Measurements from ENCODE around the gene PPM1D. TPM values are rescaled to one million over a fixed set of nuclear protein-coding genes. Genes with fewer than 3 reads are reported as not detected.

PPM1D gene
- total and polyA plus RNA-seq, 5 donors: 3.3 to 10.0 (median 8.6) TPM

DNA sequence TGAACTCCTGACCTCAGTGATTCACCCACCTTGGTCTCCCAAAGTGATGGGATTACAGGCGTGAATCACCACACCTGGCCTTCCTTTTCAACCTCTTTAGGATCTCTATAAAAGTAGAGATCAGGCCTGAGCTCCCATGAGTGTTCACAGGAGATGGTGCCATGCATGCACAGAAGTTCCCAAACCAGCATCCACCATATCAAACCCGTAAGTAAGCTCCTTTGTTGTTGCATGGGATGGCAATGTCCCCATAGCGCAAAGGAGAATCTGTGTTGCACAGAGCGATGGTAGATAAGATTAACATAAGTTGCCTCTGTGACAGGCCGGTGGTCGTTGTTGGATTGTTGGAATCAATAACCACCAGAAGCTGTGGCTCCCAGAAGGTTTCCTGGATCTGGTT, 34.8 kb upstream of the PPM1D start:
- Histone ChIP-seq H3K27me3 (ENCODE audit: control insufficient read depth, insufficient read depth) (no peaks in the 10 kb centered on the region), H3K27ac (ENCODE audit: low read length) (no peak overlapping the region), H3K9me3 (ENCODE audit: control insufficient read depth, low read length) (no peaks in the 10 kb centered on the region), H3K4me1 (ENCODE audit: control insufficient read depth, insufficient read depth, low read length) (peaks cover under 1% of the 10 kb centered on the region), H3K4me3 (ENCODE audit: low read length) (no peak overlapping the region)
- intact Hi-C loops (cut with DNase I): loop anchor here in 1 of 4 donors (10.0 kb wide), 1 partner anchor 50 kb away; no protein-coding TSS in a partner anchor
- DNase-seq (no peak), ATAC-seq (no peak)
- 91% methylated on average over 6 of the region's 6 CpGs for WGBS

DNA sequence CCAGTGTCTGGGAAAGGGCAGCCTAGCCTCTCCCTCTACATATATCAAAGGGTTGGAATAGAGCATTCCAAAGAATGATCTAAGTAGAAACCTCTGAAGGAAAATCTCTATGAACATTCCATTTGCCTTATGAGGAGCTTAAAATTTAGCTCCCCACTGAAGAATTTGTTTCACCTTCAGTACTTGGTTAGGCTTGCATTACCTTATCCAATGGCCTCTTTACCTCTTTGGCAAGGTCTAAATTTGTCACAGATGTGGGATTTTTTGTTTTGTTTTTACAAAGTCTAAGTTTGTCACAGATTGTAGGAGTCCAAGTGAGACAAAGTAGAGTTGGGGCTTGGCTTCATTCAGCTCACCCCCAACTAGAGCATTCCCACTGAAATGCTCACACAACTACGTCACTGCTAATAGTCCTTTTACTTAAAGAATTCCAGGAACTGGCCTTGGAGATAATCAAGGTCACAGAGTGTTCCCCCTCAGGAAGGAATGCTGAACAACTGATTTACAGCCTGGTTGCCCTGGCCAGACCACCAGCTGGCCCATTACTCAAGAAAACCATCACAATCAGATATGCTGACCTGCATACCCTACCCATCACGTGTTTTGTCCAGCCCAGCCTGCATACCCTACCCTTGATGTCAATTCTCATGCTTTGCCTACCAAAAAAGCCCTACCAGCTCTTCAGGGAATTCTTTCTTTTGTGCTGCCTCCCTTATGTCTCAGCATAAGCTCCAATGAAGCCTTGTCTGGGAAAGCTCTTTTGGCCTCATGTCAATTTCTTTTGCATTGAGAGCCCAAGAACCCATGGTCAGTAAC, 26.5 kb upstream of the PPM1D start:
- intact Hi-C loops (cut with DNase I): loop anchor here in 1 of 4 donors (10.0 kb wide), 1 partner anchor 61 kb away; no protein-coding TSS in a partner anchor
- H3K9me3 ChIP-seq (ENCODE audit: control insufficient read depth, low read length): no peaks in the 10 kb centered on the region
- peak overlapping the region; percentile 62 for H3K27ac ChIP-seq (ENCODE audit: low read length)
- no peak for DNase-seq
- H3K27me3 ChIP-seq (ENCODE audit: control insufficient read depth, insufficient read depth): no peaks in the 10 kb centered on the region
- H3K4me1 ChIP-seq (ENCODE audit: control insufficient read depth, insufficient read depth, low read length): peaks cover 8% of the 10 kb centered on the region
- WGBS: 36% methylated on average over 2 of the region's 2 CpGs
- H3K4me3 ChIP-seq (ENCODE audit: low read length): no peak overlapping the region
- peak; percentile 53 to 76 for ATAC-seq

DNA sequence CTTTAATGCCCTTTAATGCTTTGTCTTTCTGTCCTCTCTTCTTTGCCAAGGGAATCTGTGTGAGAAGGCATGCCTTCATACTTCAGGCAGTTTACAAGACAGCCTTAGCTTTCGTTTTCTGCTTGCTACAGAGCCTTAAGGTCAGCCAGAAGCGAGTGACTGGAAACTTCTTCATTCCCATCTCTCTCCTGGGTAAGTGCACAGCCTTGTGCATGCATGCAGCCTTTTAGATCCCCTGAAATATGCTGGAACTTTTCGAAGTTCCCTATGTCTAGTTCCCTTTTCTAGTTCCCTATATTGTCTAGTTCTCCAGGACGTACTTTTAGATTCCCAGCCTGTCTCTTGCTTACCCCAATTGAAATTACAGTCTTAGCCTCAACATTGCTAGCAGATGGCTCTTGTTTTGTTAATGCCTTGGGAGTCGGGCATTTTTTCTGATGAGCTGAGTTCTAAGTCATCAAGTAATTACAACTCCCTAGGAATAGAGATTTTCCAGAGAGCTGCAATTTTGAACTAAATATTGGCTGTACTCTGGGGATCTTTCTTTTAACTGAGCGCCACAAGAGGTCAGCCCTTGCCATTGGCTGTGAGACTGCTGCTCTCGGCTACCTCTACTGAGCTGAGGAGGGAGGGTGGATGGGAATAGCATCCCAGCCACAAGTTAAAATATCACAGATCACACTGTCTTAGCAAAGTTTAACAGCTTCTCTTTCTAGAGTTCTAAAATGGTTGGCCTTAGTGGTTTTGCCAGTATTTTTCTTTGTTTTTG, 22.7 kb upstream of the PPM1D start:
- 15% methylated on average over 7 of the region's 7 CpGs for WGBS
- peak in 1 of 3 donors; percentile 68 for DNase-seq
- H3K27me3 ChIP-seq (ENCODE audit: control insufficient read depth, insufficient read depth): no peaks in the 10 kb centered on the region
- peak overlapping the region; percentile 56 for H3K4me3 ChIP-seq (ENCODE audit: low read length)
- intact Hi-C loops (cut with DNase I): loop anchor here in 2 of 4 donors (5.0 to 10.0 kb wide), 2 partner anchors 57 to 60 kb away; no protein-coding TSS in a partner anchor
- no peaks in the 10 kb centered on the region for H3K4me1 ChIP-seq (ENCODE audit: control insufficient read depth, insufficient read depth, low read length)
- peak overlapping the region; percentile 51 for H3K27ac ChIP-seq (ENCODE audit: low read length)
- peak; percentile 79 to 89 for ATAC-seq
- H3K9me3 ChIP-seq (ENCODE audit: control insufficient read depth, low read length): no peaks in the 10 kb centered on the region

DNA sequence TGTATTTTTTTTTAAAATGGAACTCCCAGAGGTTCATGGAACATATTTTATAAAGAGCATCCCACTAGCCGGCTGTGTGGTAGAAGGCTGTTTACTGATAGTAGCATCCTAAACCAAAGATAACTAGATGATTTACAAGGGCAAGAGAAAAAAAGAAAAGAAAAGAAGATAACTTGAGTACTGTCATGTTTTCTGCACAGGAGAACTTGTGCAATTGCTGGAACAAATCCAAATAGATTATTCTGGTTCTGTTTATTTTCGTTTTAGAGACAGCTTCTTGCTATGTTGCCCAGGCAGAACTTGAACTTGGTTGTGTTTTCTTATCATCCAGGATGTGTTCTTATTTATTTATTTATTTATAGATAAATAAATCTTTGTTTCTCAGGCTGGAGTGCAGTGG, 20.9 kb upstream of the PPM1D start:
- 21% methylated on average over 2 of the region's 2 CpGs for WGBS
- peak; percentile 25 to 39 for ATAC-seq
- intact Hi-C loops (cut with DNase I): loop anchor here in 2 of 4 donors (5.0 to 10.0 kb wide), 2 partner anchors 56 to 58 kb away; no protein-coding TSS in a partner anchor
- H3K27me3 ChIP-seq (ENCODE audit: control insufficient read depth, insufficient read depth): no peaks in the 10 kb centered on the region
- no peak overlapping the region for H3K27ac ChIP-seq (ENCODE audit: low read length)
- no peak overlapping the region for H3K4me3 ChIP-seq (ENCODE audit: low read length)
- no peak for DNase-seq
- no peaks in the 10 kb centered on the region for H3K9me3 ChIP-seq (ENCODE audit: control insufficient read depth, low read length)
- no peaks in the 10 kb centered on the region for H3K4me1 ChIP-seq (ENCODE audit: control insufficient read depth, insufficient read depth, low read length)

GRCh38 chr17:60579551-60579950, 20.4 kb upstream of the PPM1D start:
- WGBS: 72% methylated on average over 4 of the region's 4 CpGs
- DNase-seq: no peak
- no peak for ATAC-seq
- no peaks in the 10 kb centered on the region for H3K27me3 ChIP-seq (ENCODE audit: control insufficient read depth, insufficient read depth)
- intact Hi-C loops (cut with DNase I): loop anchor here in 2 of 4 donors (5.0 to 10.0 kb wide), 2 partner anchors 55 to 58 kb away; no protein-coding TSS in a partner anchor
- H3K9me3 ChIP-seq (ENCODE audit: control insufficient read depth, low read length): no peaks in the 10 kb centered on the region
- H3K4me1 ChIP-seq (ENCODE audit: control insufficient read depth, insufficient read depth, low read length): no peaks in the 10 kb centered on the region
- H3K27ac ChIP-seq (ENCODE audit: low read length): no peak overlapping the region
- no peak overlapping the region for H3K4me3 ChIP-seq (ENCODE audit: low read length)

DNA sequence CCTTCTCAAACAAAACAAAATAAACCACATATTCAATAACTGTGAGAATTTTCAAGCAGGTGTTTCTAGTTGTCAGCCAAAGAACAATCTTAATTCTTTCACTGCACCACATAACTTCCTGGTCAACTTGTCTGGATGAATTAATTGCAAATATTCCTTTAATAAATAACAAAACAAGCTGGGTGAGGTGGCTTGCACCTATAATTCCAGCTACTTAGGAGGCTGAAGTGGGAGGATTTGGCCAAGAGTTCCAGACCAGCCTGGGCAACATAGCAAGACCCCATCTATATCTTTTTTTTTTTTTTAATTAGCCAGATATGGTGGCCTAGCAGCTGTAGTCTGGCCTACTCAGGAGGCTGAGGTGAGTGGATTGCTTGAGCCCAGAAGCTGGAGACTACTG, 17.0 kb upstream of the PPM1D start:
- Histone ChIP-seq H3K9me3 (ENCODE audit: control insufficient read depth, low read length) (no peaks in the 10 kb centered on the region), H3K27ac (ENCODE audit: low read length) (no peak overlapping the region), H3K4me3 (ENCODE audit: low read length) (no peak overlapping the region), H3K27me3 (ENCODE audit: control insufficient read depth, insufficient read depth) (no peaks in the 10 kb centered on the region), H3K4me1 (ENCODE audit: control insufficient read depth, insufficient read depth, low read length) (no peaks in the 10 kb centered on the region)
- ATAC-seq (no peak), DNase-seq (no peak)
- intact Hi-C loops (cut with DNase I): loop anchor here in 1 of 4 donors (10.0 kb wide), 1 partner anchor 52 kb away; no protein-coding TSS in a partner anchor

DNA sequence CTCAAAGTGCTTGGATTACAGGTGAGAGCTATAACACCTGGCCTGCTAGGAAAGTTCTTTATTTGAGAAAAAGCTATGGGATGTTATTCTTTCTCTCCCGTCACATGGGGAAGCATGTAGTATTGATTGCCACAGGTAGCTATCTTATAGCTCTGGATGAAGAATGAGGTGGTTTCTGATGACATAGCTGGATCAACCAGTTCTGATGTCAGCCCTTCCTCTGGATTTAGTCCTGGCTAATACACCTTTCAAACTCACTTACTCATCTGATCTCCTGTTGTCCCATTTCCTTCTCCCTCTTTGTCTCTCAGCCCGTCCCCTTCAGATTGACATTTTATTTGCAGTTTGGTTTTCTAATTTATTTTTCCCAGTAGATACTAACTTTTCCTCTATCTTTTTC, 14.1 kb upstream of the PPM1D start:
- no peak overlapping the region for H3K4me3 ChIP-seq (ENCODE audit: low read length)
- 88% methylated on average over 2 of the region's 2 CpGs for WGBS
- DNase-seq (no peak), ATAC-seq (no peak)
- H3K27ac ChIP-seq (ENCODE audit: low read length): no peak overlapping the region
- no peaks in the 10 kb centered on the region for H3K4me1 ChIP-seq (ENCODE audit: control insufficient read depth, insufficient read depth, low read length)
- intact Hi-C loops (cut with DNase I): loop anchor here in 1 of 4 donors (10.0 kb wide), 1 partner anchor 49 kb away; no protein-coding TSS in a partner anchor
- no peaks in the 10 kb centered on the region for H3K27me3 ChIP-seq (ENCODE audit: control insufficient read depth, insufficient read depth)
- H3K9me3 ChIP-seq (ENCODE audit: control insufficient read depth, low read length): no peaks in the 10 kb centered on the region

- WGBS: 62% methylated on average over 3 of the region's 3 CpGs
- no peaks in the 10 kb centered on the region for H3K4me1 ChIP-seq (ENCODE audit: control insufficient read depth, insufficient read depth, low read length)
- intact Hi-C loops (cut with DNase I): loop anchor here in 1 of 4 donors (10.0 kb wide), 1 partner anchor 48 kb away; no protein-coding TSS in a partner anchor
- no peak overlapping the region for H3K4me3 ChIP-seq (ENCODE audit: low read length)
- no peaks in the 10 kb centered on the region for H3K27me3 ChIP-seq (ENCODE audit: control insufficient read depth, insufficient read depth)
- no peak for ATAC-seq
- DNase-seq: no peak
- H3K9me3 ChIP-seq (ENCODE audit: control insufficient read depth, low read length): no peaks in the 10 kb centered on the region
- H3K27ac ChIP-seq (ENCODE audit: low read length): no peak overlapping the region
Measured at GRCh38 chr17:60586288-60586974, 13.6 kb upstream of the PPM1D start.

DNA sequence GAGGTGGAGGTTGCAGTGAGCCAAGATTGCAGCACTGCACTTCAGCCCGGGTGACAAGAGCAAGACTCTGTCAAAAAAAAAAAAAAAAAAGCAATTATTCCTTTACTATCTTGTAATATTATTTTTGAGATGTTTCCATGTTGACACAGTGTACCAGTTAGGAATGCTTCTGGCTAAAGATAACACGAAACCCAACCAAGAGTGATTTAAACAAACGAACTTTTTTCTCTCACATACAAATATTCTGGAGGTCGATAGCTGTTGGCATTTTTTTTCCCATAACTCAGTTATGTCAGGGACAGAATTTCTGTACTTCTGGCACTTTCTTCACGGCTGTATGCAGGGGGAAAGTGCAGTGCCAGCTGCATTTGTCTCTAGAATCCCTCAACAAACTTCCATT, 9.9 kb upstream of the PPM1D start:
- 41% methylated on average over 5 of the region's 5 CpGs for WGBS
- Histone ChIP-seq H3K4me1 (ENCODE audit: control insufficient read depth, insufficient read depth, low read length) (no peaks in the 10 kb centered on the region), H3K9me3 (ENCODE audit: control insufficient read depth, low read length) (no peaks in the 10 kb centered on the region), H3K4me3 (ENCODE audit: low read length) (no peak overlapping the region), H3K27ac (ENCODE audit: low read length) (no peak overlapping the region), H3K27me3 (ENCODE audit: control insufficient read depth, insufficient read depth) (no peaks in the 10 kb centered on the region)
- ATAC-seq (no peak), DNase-seq (no peak)
- intact Hi-C loops (cut with DNase I): no loop called here

GRCh38 chr17:60592750-60593149, 7.2 kb upstream of the PPM1D start:
- Histone ChIP-seq H3K4me3 (ENCODE audit: low read length) (no peak overlapping the region), H3K27ac (ENCODE audit: low read length) (no peak overlapping the region), H3K4me1 (ENCODE audit: control insufficient read depth, insufficient read depth, low read length) (no peaks in the 10 kb centered on the region), H3K9me3 (ENCODE audit: control insufficient read depth, low read length) (no peaks in the 10 kb centered on the region), H3K27me3 (ENCODE audit: control insufficient read depth, insufficient read depth) (no peaks in the 10 kb centered on the region)
- DNase-seq (no peak), ATAC-seq (no peak)
- 90% methylated on average over 2 of the region's 2 CpGs for WGBS
- intact Hi-C loops (cut with DNase I): no loop called here
